Mucosa of descending colon (tissue), 3 donors: ENCODE data around the gene TDP2. TPM values are rescaled to one million over a fixed set of nuclear protein-coding genes. Genes with fewer than 3 reads are reported as not detected.
A peak's percentile ranks its signal among the peaks of the same experiment; 100 is the strongest.
"Not testable (repeated sequence)": the region's sequence is repeated elsewhere in the genome, so short reads cannot be mapped to it uniquely, and the experiment has no call there.

Experiments
- ATAC-seq: fragments of 200-7000 bp; cut with Tn5 transposase; one replicate; pipeline ENCODE4 v1.9.1; 2020; ENCODE audit warnings: mild to moderate bottlenecking, moderate library complexity
- DNase-seq, 3 donors: peaks; one replicate each; pipeline ENCODE4 v3.0.0-alpha.2; 2020
- H3K36me3 ChIP-seq: fragments of 200-600 bp; one replicate; pipeline ENCODE4 v1.8.0; 2021; ENCODE audit warnings: low read depth, mild to moderate bottlenecking
- H3K4me1 ChIP-seq: fragments of 200-600 bp; one replicate; pipeline ENCODE4 v1.8.0; 2021; ENCODE audit warnings: low read depth, mild to moderate bottlenecking
- H3K4me3 ChIP-seq: fragments of 200-600 bp; one replicate; pipeline ENCODE4 v1.8.0; 2021; ENCODE audit warnings: mild to moderate bottlenecking
- H3K9me3 ChIP-seq: fragments of 200-600 bp; one replicate; pipeline ENCODE4 v1.8.0; 2021; ENCODE audit warnings: mild to moderate bottlenecking
- CTCF ChIP-seq: fragments of 200-600 bp; IDR thresholded peaks from one replicate; pipeline ENCODE4 v1.8.0; 2022; ENCODE audit warnings: antibody characterized with exemption, mild to moderate bottlenecking
- intact Hi-C, 2 donors: fragments of 100-400 bp; cut with DNase I in 1 of 2; cut with micrococcal nuclease in 1 of 2; formaldehyde crosslinking; loops; one replicate each; pipeline versions ENCODE4 v1.11.0 to v1.11.1; 2022; cut with DNase I, micrococcal nuclease
- total RNA-seq, 3 donors: library from RNA; stranded (reverse); fragmentation: NEBNext Ultra II Directional in 2 of 3; extraction: Animal tissue kit (Norgen Biotek cat#: 25700) in 2 of 3; gene quantifications; one replicate each; pipeline versions ENCODE4 v1.2.1 to v1.2.4, GENCODE V29; 2021 to 2023
- donor health status: DM: no; HTN: no; CAD: no; lungs with moderate emphysema.
- donor health status: DM: no; HTN: no; CAD: no.
- donor health status: DM: no; HTN: yes; CAD: no.

Gene TDP2
- total RNA-seq, 3 donors from 2014 or later, result 146 to 343 (median 173) TPM

- TF ChIP-seq CTCF, result no peak
- no peak for DNase-seq
- Histone ChIP-seq H3K4me3 (no peak overlapping the region), H3K9me3 (no peaks in the 10 kb centered on the region), H3K36me3 (peaks cover 4% of the 10 kb centered on the region), H3K4me1 (peaks cover 5% of the 10 kb centered on the region)
- no peak for ATAC-seq
- intact Hi-C loops, result no loop called here
Observed at GRCh38 chr6:24649691-24650090, 17.0 kb downstream of the TDP2 start.

DNA sequence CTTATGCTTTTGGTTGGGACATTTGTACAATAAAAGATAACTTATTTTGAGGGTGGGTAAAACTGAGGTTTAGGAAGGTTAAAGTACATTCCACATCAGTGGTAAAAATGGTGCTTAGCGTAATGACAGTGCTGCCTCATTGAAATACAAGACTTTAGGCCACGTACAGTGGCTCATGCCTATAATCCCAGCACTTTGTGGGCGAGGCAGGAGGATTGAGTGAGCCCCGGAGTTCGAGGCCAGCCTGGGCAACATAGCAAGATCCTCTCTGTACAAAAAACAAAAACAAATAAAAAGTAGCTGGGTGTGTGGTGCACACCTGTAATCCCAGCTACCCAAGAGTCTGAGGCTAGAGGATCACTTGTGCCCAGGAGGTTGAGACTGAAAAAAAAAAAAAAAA is 18.4 kb downstream of the TDP2 start:
- intact Hi-C loops, result no loop called here
- Histone ChIP-seq H3K4me1 (peaks cover 5% of the 10 kb centered on the region), H3K4me3 (no peak overlapping the region), H3K36me3 (peaks cover 4% of the 10 kb centered on the region), H3K9me3 (no peaks in the 10 kb centered on the region)
- TF ChIP-seq CTCF, result no peak
- DNase-seq (no peak), ATAC-seq (no peak)

- Histone ChIP-seq H3K9me3 (no peaks in the 10 kb centered on the region), H3K4me1 (peaks cover 5% of the 10 kb centered on the region), H3K4me3 (no peak overlapping the region), H3K36me3 (peaks cover 2% of the 10 kb centered on the region)
- intact Hi-C loops, result no loop called here
- DNase-seq (no peak), ATAC-seq (peak; percentile 71)
- no peak for TF ChIP-seq CTCF
Observed at GRCh38 chr6:24646771-24647170, 19.9 kb downstream of the TDP2 start.

- Histone ChIP-seq H3K9me3 (no peaks in the 10 kb centered on the region), H3K4me3 (no peak overlapping the region), H3K36me3 (no peaks in the 10 kb centered on the region), H3K4me1 (peaks cover 5% of the 10 kb centered on the region)
- intact Hi-C loops, result no loop called here
- ATAC-seq (no peak), DNase-seq (no peak)
- TF ChIP-seq CTCF, result no peak
Observed at GRCh38 chr6:24644377-24644776, 22.3 kb downstream of the TDP2 start.

DNA sequence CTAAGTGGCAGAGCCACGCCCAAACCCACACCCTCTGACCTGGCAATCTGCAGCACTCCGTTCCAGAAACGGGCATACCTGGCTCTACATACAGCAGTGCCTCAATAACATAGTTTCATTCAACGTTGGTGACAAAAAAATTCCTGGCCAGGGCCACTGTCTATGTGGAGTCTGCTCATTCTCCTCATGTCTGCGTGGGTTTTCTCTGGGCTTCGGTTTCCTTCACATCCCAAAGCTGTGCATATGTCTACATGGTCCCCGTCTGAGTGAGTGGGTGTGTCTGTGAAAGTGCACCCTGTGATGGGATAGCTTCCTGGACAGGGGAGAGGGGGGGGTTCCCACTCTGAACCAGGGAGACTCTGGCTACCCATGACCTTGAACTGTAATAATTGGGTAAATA is 22.8 kb downstream of the TDP2 start:
- Histone ChIP-seq H3K36me3 (no peaks in the 10 kb centered on the region), H3K4me1 (peaks cover 5% of the 10 kb centered on the region), H3K4me3 (no peak overlapping the region), H3K9me3 (no peaks in the 10 kb centered on the region)
- no peak for ATAC-seq
- TF ChIP-seq CTCF, result no peak
- intact Hi-C loops, result no loop called here
- DNase-seq, result no peak

- Histone ChIP-seq H3K36me3 (no peaks in the 10 kb centered on the region), H3K9me3 (no peaks in the 10 kb centered on the region), H3K4me1 (peaks cover 3% of the 10 kb centered on the region), H3K4me3 (no peak overlapping the region)
- DNase-seq (no peak), ATAC-seq (no peak)
- intact Hi-C loops, result no loop called here
- no peak for TF ChIP-seq CTCF
Observed at GRCh38 chr6:24642061-24642460, 24.6 kb downstream of the TDP2 start.

DNA sequence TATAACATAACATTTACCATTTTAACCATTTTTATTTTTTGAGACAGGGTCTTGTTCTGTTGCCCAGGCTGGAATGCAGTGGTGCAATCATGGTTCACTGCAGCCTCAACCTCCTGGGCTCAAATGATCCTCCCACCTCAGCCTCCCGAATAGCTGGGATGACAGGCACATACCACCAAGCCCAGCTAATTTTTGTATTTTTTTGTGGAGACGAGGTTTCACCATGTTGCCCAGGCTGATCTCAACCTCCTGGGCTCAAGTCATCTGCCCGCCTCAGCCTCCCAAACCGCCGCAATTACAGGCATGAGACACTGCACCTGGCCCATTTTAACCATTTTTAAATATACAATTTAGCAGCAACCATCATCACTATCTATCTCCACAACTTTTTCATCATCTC is 26.1 kb downstream of the TDP2 start:
- ATAC-seq, H3K36me3 ChIP-seq, H3K4me1 ChIP-seq, H3K4me3 ChIP-seq, DNase-seq, H3K9me3 ChIP-seq, intact Hi-C loops: not testable (repeated sequence)
